Measurements from ENCODE around the gene MIX23.

The MIX23 gene

GRCh38 chr3:122353215-122353614 is 29.8 kb downstream of the MIX23 start:
- DNase-seq (ENCODE audit: low spot score) = no peak
- FAIRE-seq = no peak

GRCh38 chr3:122351612-122352011 is 31.4 kb downstream of the MIX23 start:
- FAIRE-seq (no peak), DNase-seq (ENCODE audit: low spot score) (no peak)

- FAIRE-seq = no peak
- no peak for DNase-seq (ENCODE audit: low spot score)
Observed at GRCh38 chr3:122350814-122351418, 32.1 kb downstream of the MIX23 start.

GRCh38 chr3:122349171-122349570 is 33.9 kb downstream of the MIX23 start:
- DNase-seq (ENCODE audit: low spot score) (no peak), FAIRE-seq (no peak)

- DNase-seq (ENCODE audit: low spot score) = no peak
- FAIRE-seq = no peak
Observed at GRCh38 chr3:122343654-122344053, 39.4 kb downstream of the MIX23 start.

GRCh38 chr3:122342803-122343202 is 40.2 kb downstream of the MIX23 start:
- FAIRE-seq (no peak), DNase-seq (ENCODE audit: low spot score) (no peak)

GRCh38 chr3:122332551-122332950 is 50.5 kb downstream of the MIX23 start:
- FAIRE-seq (no peak), DNase-seq (ENCODE audit: low spot score) (no peak)

GRCh38 chr3:122331886-122332285 is 51.1 kb downstream of the MIX23 start:
- FAIRE-seq (no peak), DNase-seq (ENCODE audit: low spot score) (no peak)

GRCh38 chr3:122325769-122326168 is 57.3 kb downstream of the MIX23 start:
- DNase-seq (ENCODE audit: low spot score) = no peak
- FAIRE-seq = no peak

GRCh38 chr3:122324871-122325323 is 58.1 kb downstream of the MIX23 start, which contains the start of gene CSTA:
Gene CSTA, plus strand, starts transcription at chr3:122325248. Its CDS starts 45 bp downstream, at chr3:122325293.
- FAIRE-seq (no peak), DNase-seq (ENCODE audit: low spot score) (no peak)

GRCh38 chr3:122322095-122323075 is 60.6 kb downstream of the MIX23 start:
- no peak for FAIRE-seq

GRCh38 chr3:122318620-122319019 is 64.4 kb downstream of the MIX23 start:
- FAIRE-seq (no peak), DNase-seq (ENCODE audit: low spot score) (no peak)

More at GRCh38 chr3:122322095-122323075, 60.6 kb downstream of the MIX23 start:
- no peak for DNase-seq (ENCODE audit: low spot score)

- FAIRE-seq (no peak), DNase-seq (ENCODE audit: low spot score) (no peak)
Observed at GRCh38 chr3:122316368-122316767, 66.7 kb downstream of the MIX23 start.

GRCh38 chr3:122315619-122316018 is 67.4 kb downstream of the MIX23 start:
- DNase-seq (ENCODE audit: low spot score) (no peak), FAIRE-seq (no peak)

GRCh38 chr3:122314228-122314876 is 68.7 kb downstream of the MIX23 start:
- FAIRE-seq = no peak
- no peak for DNase-seq (ENCODE audit: low spot score)

GRCh38 chr3:122313281-122313680 is 69.8 kb downstream of the MIX23 start:
- FAIRE-seq (no peak), DNase-seq (ENCODE audit: low spot score) (no peak)

- no peak for DNase-seq (ENCODE audit: low spot score)
- FAIRE-seq = no peak
Observed at GRCh38 chr3:122312826-122313225, 70.2 kb downstream of the MIX23 start.

GRCh38 chr3:122310361-122310760 is 72.7 kb downstream of the MIX23 start:
- DNase-seq (ENCODE audit: low spot score) (no peak), FAIRE-seq (no peak)

Data from RCC 7860 (cell line).